ENCODE results near the gene TFDP1. TPM values are rescaled to one million over a fixed set of nuclear protein-coding genes. Genes with fewer than 3 reads are reported as not detected.

TFDP1 gene
- total RNA-seq, 4 donors from 2014 or later = 55.7 to 82.1 (median 59.5) TPM

DNA sequence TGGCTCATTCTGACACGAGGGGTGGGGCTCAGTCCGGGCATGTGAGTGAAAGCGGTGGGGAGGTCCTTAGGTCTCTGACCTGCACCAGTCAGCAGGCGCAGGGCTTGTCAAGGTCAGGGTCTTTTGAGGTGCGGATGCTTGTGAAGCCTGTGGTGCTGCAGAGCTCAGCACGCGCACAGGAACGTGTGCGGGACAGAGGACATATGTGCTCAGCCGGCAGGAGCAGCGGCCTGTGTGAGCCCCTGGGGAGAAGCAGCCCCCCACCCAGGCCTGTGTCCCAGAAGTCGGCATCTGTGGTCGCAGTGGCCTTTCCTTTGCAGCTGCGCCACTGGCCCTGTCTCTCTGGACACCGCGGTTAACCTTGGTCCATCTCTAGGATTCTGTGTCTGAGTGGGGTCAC lies 42.6 kb downstream of the TFDP1 start:
- H3K9me3 ChIP-seq = no peaks in the 10 kb centered on the region
- intact Hi-C loops (cut with DNase I) = no loop called here
- DNase-seq = no peak
- no peaks in the 10 kb centered on the region for H3K4me1 ChIP-seq
- H3K4me3 ChIP-seq = no peak overlapping the region
- H3K27ac ChIP-seq = no peak overlapping the region
- H3K36me3 ChIP-seq = peaks cover 5 to 93% (median 19%) of the 10 kb centered on the region in 3 donors
- no peaks in the 10 kb centered on the region for H3K27me3 ChIP-seq
- no peak for TF ChIP-seq POLR2A (IDR thresholded peaks at IDR 0.05)
- TF ChIP-seq, protein P1, sequence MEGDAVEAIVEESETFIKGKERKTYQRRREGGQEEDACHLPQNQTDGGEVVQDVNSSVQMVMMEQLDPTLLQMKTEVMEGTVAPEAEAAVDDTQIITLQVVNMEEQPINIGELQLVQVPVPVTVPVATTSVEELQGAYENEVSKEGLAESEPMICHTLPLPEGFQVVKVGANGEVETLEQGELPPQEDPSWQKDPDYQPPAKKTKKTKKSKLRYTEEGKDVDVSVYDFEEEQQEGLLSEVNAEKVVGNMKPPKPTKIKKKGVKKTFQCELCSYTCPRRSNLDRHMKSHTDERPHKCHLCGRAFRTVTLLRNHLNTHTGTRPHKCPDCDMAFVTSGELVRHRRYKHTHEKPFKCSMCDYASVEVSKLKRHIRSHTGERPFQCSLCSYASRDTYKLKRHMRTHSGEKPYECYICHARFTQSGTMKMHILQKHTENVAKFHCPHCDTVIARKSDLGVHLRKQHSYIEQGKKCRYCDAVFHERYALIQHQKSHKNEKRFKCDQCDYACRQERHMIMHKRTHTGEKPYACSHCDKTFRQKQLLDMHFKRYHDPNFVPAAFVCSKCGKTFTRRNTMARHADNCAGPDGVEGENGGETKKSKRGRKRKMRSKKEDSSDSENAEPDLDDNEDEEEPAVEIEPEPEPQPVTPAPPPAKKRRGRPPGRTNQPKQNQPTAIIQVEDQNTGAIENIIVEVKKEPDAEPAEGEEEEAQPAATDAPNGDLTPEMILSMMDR (IDR thresholded peaks at IDR 0.05) = no peak
- WGBS, 2 donors = 85 to 92% methylated on average over 12 to 16 of the region's 16 CpGs

DNA sequence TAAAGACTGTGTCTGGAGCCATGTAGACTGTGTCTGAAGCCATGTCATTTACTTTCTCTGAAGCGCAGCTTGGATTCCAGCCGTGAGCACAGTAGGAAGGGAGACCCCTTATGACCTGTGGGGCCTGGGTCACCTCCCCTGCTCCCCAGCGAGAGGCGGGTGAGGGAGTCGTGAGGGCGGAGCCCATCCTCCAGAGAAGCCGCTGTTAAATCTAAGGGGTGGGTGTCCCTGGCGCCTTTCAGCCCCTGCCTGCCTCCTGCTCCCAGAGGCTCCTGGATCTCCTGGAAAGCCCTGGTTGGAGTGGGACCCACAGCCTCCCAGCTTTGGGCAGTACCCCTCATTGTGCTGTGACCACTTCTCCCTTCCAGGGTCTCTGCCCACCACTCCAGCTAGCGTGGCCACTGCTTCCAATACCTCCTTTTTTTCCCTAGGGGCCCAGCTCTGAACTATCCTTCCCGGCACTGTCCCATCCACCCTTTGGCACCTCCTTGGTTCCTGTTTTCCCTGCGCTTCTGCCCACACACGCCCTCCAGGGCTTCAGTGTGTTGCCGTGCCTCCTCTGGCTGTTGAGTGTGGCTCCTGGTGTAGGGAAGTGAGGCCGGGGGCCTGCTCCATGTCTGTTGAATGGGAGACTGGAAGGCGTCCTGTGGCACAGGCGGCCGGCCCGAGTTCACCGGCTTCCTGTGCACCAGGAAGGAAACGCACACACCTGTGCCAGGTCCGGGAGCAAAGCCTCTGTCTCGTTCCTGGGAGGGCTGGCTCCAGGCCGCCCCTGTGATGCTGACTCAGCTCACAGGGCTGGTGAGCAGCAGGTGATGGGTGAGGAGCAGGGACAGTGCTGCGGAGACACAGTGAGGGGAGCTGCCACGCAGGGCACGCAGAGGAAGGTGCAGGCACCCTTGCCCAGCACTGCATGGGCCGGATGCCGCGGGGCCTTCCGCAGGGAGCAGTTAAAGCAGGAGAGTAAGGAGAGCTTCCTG lies 44.0 kb downstream of the TFDP1 start:
- intact Hi-C loops (cut with DNase I) = no loop called here
- TF ChIP-seq POLR2A (IDR thresholded peaks at IDR 0.05) = no peak
- TF ChIP-seq, protein P1 (IDR thresholded peaks at IDR 0.05) = no peak
- no peak for DNase-seq
- Histone ChIP-seq H3K27me3 (no peaks in the 10 kb centered on the region), H3K9me3 (no peaks in the 10 kb centered on the region), H3K27ac (no peak overlapping the region), H3K4me3 (no peak overlapping the region), H3K36me3 (peaks cover 8 to 93% (median 19%) of the 10 kb centered on the region in 3 donors), H3K4me1 (no peaks in the 10 kb centered on the region)
- WGBS, 2 donors = 70 to 79% methylated on average over 11 to 16 of the region's 30 CpGs

GRCh38 chr13:113629866-113630265 lies 45.3 kb downstream of the TFDP1 start:
- TF ChIP-seq POLR2A (IDR thresholded peaks at IDR 0.05) = no peak
- TF ChIP-seq, protein P1 (IDR thresholded peaks at IDR 0.05) = no peak
- Histone ChIP-seq H3K4me3 (no peak overlapping the region), H3K27me3 (no peaks in the 10 kb centered on the region), H3K27ac (no peak overlapping the region), H3K9me3 (no peaks in the 10 kb centered on the region), H3K4me1 (no peaks in the 10 kb centered on the region), H3K36me3 (peaks cover 14 to 93% (median 21%) of the 10 kb centered on the region in 3 donors)
- no peak for DNase-seq
- WGBS, 2 donors = 88 to 90% methylated on average over 16 of the region's 17 CpGs
- intact Hi-C loops (cut with DNase I) = no loop called here

DNA sequence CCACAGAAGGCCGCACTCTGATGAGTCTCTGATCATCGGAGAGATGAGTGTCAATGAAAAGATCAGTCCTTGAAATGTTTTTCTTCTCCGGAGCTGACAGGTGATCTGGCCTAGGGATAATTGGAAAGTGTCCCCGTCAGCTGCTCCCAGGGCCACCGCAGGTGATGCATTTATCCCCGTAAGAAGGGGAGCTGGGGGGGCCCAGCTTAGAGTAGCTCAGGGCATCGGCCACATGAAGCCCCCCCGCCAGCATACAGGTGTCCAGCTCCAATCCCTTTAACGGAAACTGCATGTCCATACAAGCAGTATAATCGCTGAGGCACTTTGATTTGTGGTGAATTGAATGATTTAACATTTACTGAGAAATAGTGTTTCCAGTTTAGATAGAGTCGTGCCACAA lies 45.7 kb downstream of the TFDP1 start:
- TF ChIP-seq, protein P1 (IDR thresholded peaks at IDR 0.05) = no peak
- TF ChIP-seq POLR2A (IDR thresholded peaks at IDR 0.05) = no peak
- H3K27me3 ChIP-seq = no peaks in the 10 kb centered on the region
- H3K4me3 ChIP-seq = no peak overlapping the region
- peaks cover 18 to 94% (median 22%) of the 10 kb centered on the region in 3 donors for H3K36me3 ChIP-seq
- intact Hi-C loops (cut with DNase I) = no loop called here
- H3K27ac ChIP-seq = no peak overlapping the region
- H3K4me1 ChIP-seq = no peaks in the 10 kb centered on the region
- no peaks in the 10 kb centered on the region for H3K9me3 ChIP-seq
- DNase-seq = no peak
- 60 to 78% methylated on average over 10 of the region's 11 CpGs for WGBS, 2 donors

- no peaks in the 10 kb centered on the region for H3K9me3 ChIP-seq
- H3K36me3 ChIP-seq = peaks cover 23 to 99% (median 26%) of the 10 kb centered on the region in 3 donors
- H3K27me3 ChIP-seq = no peaks in the 10 kb centered on the region
- intact Hi-C loops (cut with DNase I) = no loop called here
- H3K4me1 ChIP-seq = no peaks in the 10 kb centered on the region
- 66% methylated on average over 3 of the region's 6 CpGs; no CpG with 5 or more reads in 1 of the 2 donors for WGBS, 2 donors
- H3K27ac ChIP-seq = no peak overlapping the region
- TF ChIP-seq, protein P1 (IDR thresholded peaks at IDR 0.05) = no peak
- TF ChIP-seq POLR2A (IDR thresholded peaks at IDR 0.05) = no peak
- DNase-seq = no peak
- no peak overlapping the region for H3K4me3 ChIP-seq
Measured at GRCh38 chr13:113630804-113631203, 46.3 kb downstream of the TFDP1 start.
